Small intestine (tissue), 7 donors: ENCODE data around the gene RASAL1. TPM values are rescaled to one million over a fixed set of nuclear protein-coding genes. Genes with fewer than 3 reads are reported as not detected.

Source experiments
- DNase-seq, 2 donors: peaks; one replicate each; pipeline versions ENCODE4 v3.0.0 to v3.0.0-alpha.2; 2013
- FAIRE-seq: peaks from 2 replicates; lab custom pipeline; 2012; peaks lifted over from hg19 to GRCh38; lab: Jason Lieb, UNC
- H3K27ac ChIP-seq, 3 donors: one replicate each; pipeline ENCODE4 v1.5.1; 2013; ENCODE audit warnings: low read length in 2 of 3, mild to moderate bottlenecking in 2 of 3, control low read depth in 1 of 3, inconsistent platforms in 1 of 3, low read depth in 1 of 3, moderate library complexity in 1 of 3
- H3K27me3 ChIP-seq, 3 donors: one replicate each; pipeline ENCODE4 v1.6.1; 2013; ENCODE audit warnings: low read length in 3 of 3, inconsistent platforms in 1 of 3; ENCODE audit not compliant: control insufficient read depth in 3 of 3, insufficient read depth in 3 of 3
- H3K36me3 ChIP-seq, 3 donors: one replicate each; pipeline ENCODE4 v1.6.1; 2013; ENCODE audit warnings: low read length in 3 of 3, inconsistent platforms in 1 of 3, low read depth in 1 of 3, mild to moderate bottlenecking in 1 of 3, moderate library complexity in 1 of 3; ENCODE audit not compliant: control insufficient read depth in 3 of 3, insufficient read depth in 2 of 3
- H3K4me1 ChIP-seq, 3 donors: one replicate each; pipeline ENCODE4 v1.6.1; 2013; ENCODE audit warnings: low read length in 2 of 3, inconsistent platforms in 1 of 3, low read depth in 1 of 3, mild to moderate bottlenecking in 1 of 3, moderate library complexity in 1 of 3; ENCODE audit not compliant: control insufficient read depth in 3 of 3, insufficient read depth in 2 of 3
- H3K4me3 ChIP-seq, 3 donors: one replicate each; pipeline ENCODE4 v1.5.1; 2013; ENCODE audit warnings: low read length in 3 of 3, control low read depth in 1 of 3, inconsistent platforms in 1 of 3, low read depth in 1 of 3, mild to moderate bottlenecking in 1 of 3, moderate library complexity in 1 of 3
- H3K9me3 ChIP-seq, 2 donors: one replicate each; pipeline ENCODE4 v1.6.1; 2013; ENCODE audit warnings: low read depth in 1 of 2, low read length in 1 of 2; ENCODE audit not compliant: control insufficient read depth in 2 of 2, insufficient read depth in 1 of 2
- WGBS, 3 donors: extraction: QIAGEN DNeasy Blood & Tissue Kit; methylation state at CpG; one replicate each; pipeline ENCODE4 v1.1.7; 2013; 5-methylcytosine and 5-hydroxymethylcytosine counted together
- polyA plus RNA-seq, 4 donors: library from polyadenylated mRNA; stranded (reverse) in 3 of 4; unstranded in 1 of 4; fragments of 200-250 nt in 3 of 4; fragments of 120-200 nt in 1 of 4; gene quantifications; one replicate each; pipeline versions ENCODE4 v1.2.1 to v1.2.3, GENCODE V29; 2013
- donor health status: healthy with polysubstance abuse.
- donor health status: control.
- donor health status: control.
- donor health status: Bipolar disorder and iron deficiency.
- donor health status: healthy.

RASAL1 gene
- polyA plus RNA-seq, 4 donors: 0.16 to 0.81 (median 0.55) TPM; not detected in 1

DNA sequence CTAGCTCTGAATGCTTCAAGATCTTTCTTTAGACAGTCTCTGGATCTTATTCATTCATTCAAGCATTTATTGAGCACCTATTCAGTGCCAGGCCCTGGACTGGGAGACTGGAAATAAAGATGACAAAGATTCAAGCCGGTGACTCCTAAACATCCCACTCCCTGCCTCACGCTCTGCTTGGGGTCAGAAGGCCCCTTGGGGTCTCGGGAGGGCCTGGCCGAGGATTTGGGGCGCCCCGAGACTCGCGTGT is 79.3 kb downstream of the RASAL1 start:
- 7 to 13% (median 11%) methylated on average over 8 of the region's 8 CpGs for WGBS, 3 donors
- no peak for FAIRE-seq
- no peaks in the 10 kb centered on the region for H3K4me1 ChIP-seq
- H3K27ac ChIP-seq: peak overlapping the region in 1 of 3 donors; percentile 20
- no peaks in the 10 kb centered on the region for H3K9me3 ChIP-seq
- H3K4me3 ChIP-seq: peak overlapping the region; percentile 15 to 51 (median 50)
- no peaks in the 10 kb centered on the region for H3K36me3 ChIP-seq
- peaks cover 0 to 34% (median 2%) of the 10 kb centered on the region in 3 donors for H3K27me3 ChIP-seq
- no peak for DNase-seq

DNA sequence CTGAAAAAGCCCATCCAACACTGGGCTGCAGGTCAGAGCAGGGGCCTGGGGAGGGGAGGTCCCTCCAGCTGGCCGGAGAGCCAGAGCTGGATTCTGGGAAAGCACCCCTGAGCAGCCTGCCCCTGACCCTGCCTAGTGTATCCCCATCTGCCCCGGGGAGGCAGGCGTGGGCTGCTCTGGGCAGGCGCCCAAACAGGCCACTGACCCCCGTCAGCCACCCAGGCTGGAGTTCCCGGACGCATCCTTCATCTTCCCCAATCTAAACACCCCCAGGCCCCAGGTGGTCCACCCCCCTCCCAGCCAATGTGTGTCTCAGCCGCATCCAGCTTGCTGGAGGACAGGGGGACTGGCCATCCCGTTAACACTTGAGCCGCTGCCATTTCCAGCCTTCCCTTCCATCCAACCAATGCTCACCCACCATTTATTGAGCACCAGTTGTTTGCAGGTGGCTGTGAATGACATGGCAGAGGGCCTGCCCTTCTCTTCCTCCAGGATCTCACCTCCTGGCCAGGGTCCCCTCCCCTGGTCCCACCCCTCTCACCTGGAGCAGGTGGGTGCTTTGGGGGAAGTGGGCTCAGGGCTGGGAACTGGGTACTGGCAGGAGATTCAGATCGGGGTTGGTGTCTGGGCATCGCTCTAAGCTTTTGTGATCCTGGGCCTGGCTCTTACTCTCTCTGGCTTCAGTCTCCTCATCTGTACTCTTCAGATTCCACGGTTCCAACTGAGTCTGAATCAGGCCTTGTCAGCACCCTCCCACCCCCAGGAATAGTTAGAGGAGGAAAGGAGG is 79.8 kb downstream of the RASAL1 start:
- no peaks in the 10 kb centered on the region for H3K4me1 ChIP-seq
- WGBS, 3 donors: 49 to 67% (median 54%) methylated on average over 9 to 13 of the region's 13 CpGs
- FAIRE-seq (no peak), DNase-seq (peak in 1 of 2 donors; percentile 17)
- H3K9me3 ChIP-seq: no peaks in the 10 kb centered on the region
- H3K36me3 ChIP-seq: no peaks in the 10 kb centered on the region
- no peak overlapping the region for H3K4me3 ChIP-seq
- H3K27ac ChIP-seq: peak overlapping the region in 1 of 3 donors; percentile 20
- H3K27me3 ChIP-seq: peaks cover 0 to 34% (median 2%) of the 10 kb centered on the region in 3 donors

DNA sequence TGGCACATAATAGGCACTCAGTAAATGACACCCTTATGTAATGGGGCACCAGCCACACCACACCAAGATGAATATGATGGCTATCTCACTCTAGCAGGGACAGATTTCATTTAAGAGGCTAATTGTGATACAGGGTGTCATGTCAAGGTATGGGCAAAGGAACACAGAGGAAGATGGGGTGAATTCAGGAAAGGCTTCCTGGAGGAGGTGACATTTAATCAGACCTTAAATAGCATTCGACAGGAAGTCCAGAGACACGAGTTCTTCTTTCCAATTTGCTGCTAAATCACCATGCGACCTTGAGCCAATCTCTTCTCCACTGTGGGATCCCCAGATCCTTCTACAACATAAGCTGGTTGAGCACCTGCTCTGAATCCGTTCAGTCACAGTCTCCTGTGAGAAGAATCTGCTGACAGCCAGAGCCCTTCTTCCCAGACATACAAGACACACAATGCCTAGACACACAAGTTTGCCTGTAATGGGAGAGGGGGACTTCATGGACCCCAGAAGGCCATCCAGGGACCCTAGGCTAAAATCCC is 80.5 kb downstream of the RASAL1 start:
- no peaks in the 10 kb centered on the region for H3K36me3 ChIP-seq
- DNase-seq: no peak
- 51 to 68% (median 63%) methylated on average over 4 of the region's 4 CpGs for WGBS, 3 donors
- H3K9me3 ChIP-seq: no peaks in the 10 kb centered on the region
- no peak overlapping the region for H3K4me3 ChIP-seq
- H3K27ac ChIP-seq: no peak overlapping the region
- H3K27me3 ChIP-seq: peaks cover 0 to 34% (median 2%) of the 10 kb centered on the region in 3 donors
- FAIRE-seq: no peak
- H3K4me1 ChIP-seq: no peaks in the 10 kb centered on the region

DNA sequence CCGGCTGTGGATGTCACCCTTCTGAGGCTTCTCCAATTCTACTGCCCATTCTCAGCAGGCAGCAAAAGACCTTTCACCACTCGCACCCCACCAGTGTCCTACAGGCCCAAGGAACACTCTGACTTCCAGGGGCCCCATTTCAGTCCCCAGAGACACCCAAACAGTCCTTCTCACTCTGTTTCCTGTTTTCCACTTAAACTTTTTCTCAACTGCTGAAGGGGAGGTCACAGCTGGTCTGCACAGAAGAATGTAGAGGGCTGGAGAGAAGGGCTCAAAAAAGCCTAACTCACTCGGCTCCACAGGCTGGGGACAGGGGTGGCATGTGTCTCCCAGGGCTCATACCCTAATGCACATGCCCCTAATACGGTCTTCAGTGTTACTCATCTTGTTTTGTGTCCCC is 83.2 kb downstream of the RASAL1 start:
- no peaks in the 10 kb centered on the region for H3K9me3 ChIP-seq
- no peak overlapping the region for H3K27ac ChIP-seq
- DNase-seq: no peak
- WGBS, 3 donors: 52 to 68% (median 58%) methylated on average over 4 of the region's 4 CpGs
- peaks cover 0 to 22% (median 2%) of the 10 kb centered on the region in 3 donors for H3K27me3 ChIP-seq
- no peaks in the 10 kb centered on the region for H3K4me1 ChIP-seq
- no peak overlapping the region for H3K4me3 ChIP-seq
- H3K36me3 ChIP-seq: no peaks in the 10 kb centered on the region
- no peak for FAIRE-seq

DNA sequence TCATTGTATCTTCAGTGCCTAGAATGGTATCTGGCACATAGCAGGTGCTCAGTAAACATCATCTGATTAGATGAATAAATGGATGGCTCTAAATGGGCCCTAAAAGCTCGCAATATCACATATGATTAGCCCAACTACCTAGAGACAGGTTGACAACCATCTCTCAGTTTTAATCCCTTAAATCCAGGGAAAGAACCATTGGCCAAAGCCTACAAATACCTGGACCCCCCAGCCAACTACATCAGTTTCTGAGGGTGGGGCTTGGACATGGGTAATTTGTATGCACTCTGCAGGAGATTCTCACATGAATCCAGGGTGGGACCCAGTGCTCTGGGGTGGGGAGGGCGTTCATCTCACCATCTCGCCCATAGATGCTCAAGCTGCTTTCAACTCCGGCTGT is 83.8 kb downstream of the RASAL1 start:
- Histone ChIP-seq H3K4me3 (no peak overlapping the region), H3K9me3 (no peaks in the 10 kb centered on the region), H3K27ac (no peak overlapping the region), H3K4me1 (no peaks in the 10 kb centered on the region), H3K27me3 (peaks cover 0 to 19% (median 2%) of the 10 kb centered on the region in 3 donors), H3K36me3 (no peaks in the 10 kb centered on the region)
- FAIRE-seq (no peak), DNase-seq (no peak)
- WGBS, 3 donors: 51 to 82% (median 70%) methylated on average over 4 of the region's 4 CpGs

DNA sequence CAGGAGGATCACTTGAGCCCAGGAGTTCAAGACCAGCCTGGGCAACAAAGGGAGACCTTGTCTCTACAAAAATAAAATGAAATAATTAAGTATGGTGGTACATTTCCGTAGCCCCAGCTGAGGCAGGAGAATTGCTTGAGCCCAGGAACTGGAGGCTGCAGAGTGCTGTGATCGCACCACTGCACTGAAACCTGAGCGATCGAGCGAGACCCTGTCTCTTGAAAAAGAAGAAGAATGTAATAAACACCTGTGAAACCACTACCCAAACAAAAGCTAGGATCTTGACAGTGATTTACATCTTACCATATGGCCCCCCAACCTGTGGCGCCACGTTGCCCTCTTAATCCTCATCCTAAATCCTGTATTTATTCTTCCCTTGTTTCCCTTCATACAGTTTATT is 84.8 kb downstream of the RASAL1 start:
- H3K27me3 ChIP-seq: peaks cover 0 to 13% (median 2%) of the 10 kb centered on the region in 3 donors
- WGBS, 3 donors: 80 to 85% (median 84%) methylated on average over 7 of the region's 7 CpGs
- H3K4me1 ChIP-seq: no peaks in the 10 kb centered on the region
- no peaks in the 10 kb centered on the region for H3K9me3 ChIP-seq
- H3K27ac ChIP-seq: no peak overlapping the region
- no peak for DNase-seq
- FAIRE-seq: no peak
- H3K36me3 ChIP-seq: no peaks in the 10 kb centered on the region
- no peak overlapping the region for H3K4me3 ChIP-seq

DNA sequence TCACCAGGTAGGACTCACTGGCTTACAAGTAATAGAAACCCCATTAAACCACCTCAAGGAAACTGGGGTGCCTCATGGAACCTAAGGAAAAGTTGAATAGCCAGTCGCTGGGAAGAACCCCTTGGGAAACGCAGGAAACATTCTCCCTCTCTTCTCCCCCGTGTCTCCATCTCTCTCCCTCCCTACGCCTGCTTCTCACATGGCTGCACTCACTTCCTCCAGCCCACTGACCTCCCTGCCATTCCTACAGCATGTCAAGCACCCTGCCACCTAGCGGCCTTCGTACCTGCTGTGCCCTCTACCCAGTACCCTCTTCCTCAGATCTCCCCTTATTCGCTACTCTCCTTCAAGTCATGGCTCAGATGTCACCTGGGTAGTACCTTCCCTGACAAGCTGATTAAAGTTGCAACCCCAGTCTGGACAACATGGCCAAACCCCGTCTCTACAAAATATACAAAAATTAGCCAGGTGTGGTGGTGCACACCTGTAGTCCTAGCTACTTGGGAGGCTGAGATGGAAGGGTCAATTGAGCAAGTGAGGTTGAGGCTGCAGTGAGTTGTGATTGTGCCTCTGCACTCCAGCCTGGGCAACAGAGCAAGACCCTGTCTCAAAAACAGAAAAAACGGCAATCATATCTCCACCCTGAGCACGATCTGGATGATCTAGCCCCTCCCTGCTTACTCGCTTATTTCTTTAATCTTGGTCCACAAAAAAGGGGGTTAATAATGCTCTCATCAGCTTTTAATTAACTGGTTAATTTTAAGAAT is 85.4 kb downstream of the RASAL1 start:
- no peak overlapping the region for H3K4me3 ChIP-seq
- 52 to 66% (median 56%) methylated on average over 11 of the region's 11 CpGs for WGBS, 3 donors
- H3K4me1 ChIP-seq: no peaks in the 10 kb centered on the region
- FAIRE-seq (no peak), DNase-seq (peak in 1 of 2 donors; percentile 11)
- no peak overlapping the region for H3K27ac ChIP-seq
- peaks cover 0 to 6% (median 2%) of the 10 kb centered on the region in 3 donors for H3K27me3 ChIP-seq
- H3K9me3 ChIP-seq: no peaks in the 10 kb centered on the region
- H3K36me3 ChIP-seq: no peaks in the 10 kb centered on the region
